BLaER1 (cell line): ENCODE data around the gene SUMF1.

Experiments used
- H3K27ac ChIP-seq: shearing (Covaris generic); formaldehyde crosslinking; 2 replicates; pipeline ENCODE4 v1.8.1; 2022
- H3K27me3 ChIP-seq: shearing (Covaris generic); formaldehyde crosslinking; 2 replicates; pipeline ENCODE4 v1.8.1; 2022
- H3K36me3 ChIP-seq: shearing (Covaris generic); formaldehyde crosslinking; 2 replicates; pipeline ENCODE4 v1.8.1; 2022
- H3K4me1 ChIP-seq: shearing (Covaris generic); formaldehyde crosslinking; 2 replicates; pipeline ENCODE4 v1.8.1; 2022
- H3K4me2 ChIP-seq: shearing (Covaris generic); formaldehyde crosslinking; 2 replicates; pipeline ENCODE4 v1.8.1; 2022
- H3K4me3 ChIP-seq: shearing (Covaris generic); formaldehyde crosslinking; 2 replicates; pipeline ENCODE4 v1.8.1; 2022
- H3K9ac ChIP-seq: shearing (Covaris generic); formaldehyde crosslinking; 2 replicates; pipeline ENCODE4 v1.8.1; 2022
- H3K9me3 ChIP-seq: shearing (Covaris generic); formaldehyde crosslinking; 2 replicates; pipeline ENCODE4 v1.8.1; 2022
- H4K20me1 ChIP-seq: shearing (Covaris generic); formaldehyde crosslinking; 2 replicates; pipeline ENCODE4 v1.8.1; 2022
- Cebpa-rat ChIP-seq: shearing (Covaris generic); IDR thresholded peaks from 2 replicates; pipeline ENCODE4 v1.8.1; 2022

SUMF1 gene

GRCh38 chr3:4492208-4493013, 25.3 kb upstream of the SUMF1 start:
- Histone ChIP-seq H3K9me3 (no peaks in the 10 kb centered on the region), H3K9ac (peak overlapping the region; percentile 80), H4K20me1 (no peaks in the 10 kb centered on the region), H3K4me2 (peak overlapping the region; percentile 97), H3K27ac (peak overlapping the region; percentile 66), H3K4me3 (peak overlapping the region; percentile 84), H3K27me3 (no peaks in the 10 kb centered on the region), H3K4me1 (peaks cover 35% of the 10 kb centered on the region), H3K36me3 (no peaks in the 10 kb centered on the region)
- no peak for TF ChIP-seq Cebpa-rat

- Histone ChIP-seq H3K9me3 (no peaks in the 10 kb centered on the region), H4K20me1 (no peaks in the 10 kb centered on the region), H3K27me3 (no peaks in the 10 kb centered on the region), H3K4me1 (peaks cover 35% of the 10 kb centered on the region), H3K4me3 (peak overlapping the region; percentile 84), H3K4me2 (peak overlapping the region; percentile 97), H3K27ac (no peak overlapping the region), H3K9ac (peak overlapping the region; percentile 80; the same call in 1 of the 2 replicates), H3K36me3 (no peaks in the 10 kb centered on the region)
- no peak for TF ChIP-seq Cebpa-rat
Observed at GRCh38 chr3:4491855-4492207, 24.8 kb upstream of the SUMF1 start.

DNA sequence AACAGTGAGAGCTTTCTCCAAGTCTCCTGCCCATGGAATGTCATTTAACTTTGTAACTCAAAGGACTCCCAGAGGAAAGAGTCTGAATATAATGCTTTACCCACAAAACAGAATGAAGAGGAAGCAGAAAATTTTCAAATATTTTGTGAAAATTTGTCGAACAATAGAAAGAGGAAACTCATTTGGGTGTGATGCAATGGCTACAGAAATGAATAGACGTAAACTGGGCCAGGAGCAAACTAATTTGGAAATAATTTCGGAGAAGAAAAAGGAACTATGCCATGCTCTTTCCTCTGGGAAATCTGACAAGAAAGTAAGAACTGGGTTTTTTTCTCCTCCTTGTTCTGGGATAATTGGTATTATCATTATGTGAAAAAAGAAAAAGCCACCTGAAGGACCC, 11.2 kb upstream of the SUMF1 start:
- Histone ChIP-seq H3K4me1 (no peaks in the 10 kb centered on the region), H4K20me1 (no peaks in the 10 kb centered on the region), H3K9ac (no peak overlapping the region), H3K4me2 (no peak overlapping the region), H3K27ac (no peak overlapping the region), H3K4me3 (no peak overlapping the region), H3K36me3 (no peaks in the 10 kb centered on the region), H3K27me3 (no peaks in the 10 kb centered on the region), H3K9me3 (no peaks in the 10 kb centered on the region)
- no peak for TF ChIP-seq Cebpa-rat

GRCh38 chr3:4476496-4476895, 9.4 kb upstream of the SUMF1 start:
- TF ChIP-seq Cebpa-rat = no peak
- Histone ChIP-seq H3K9me3 (no peaks in the 10 kb centered on the region), H3K27me3 (no peaks in the 10 kb centered on the region)

GRCh38 chr3:4475804-4476203, 8.7 kb upstream of the SUMF1 start:
- Histone ChIP-seq H3K36me3 (no peaks in the 10 kb centered on the region), H3K4me1 (no peaks in the 10 kb centered on the region), H3K4me3 (no peak overlapping the region), H3K27me3 (no peaks in the 10 kb centered on the region), H4K20me1 (no peaks in the 10 kb centered on the region), H3K9me3 (no peaks in the 10 kb centered on the region), H3K27ac (no peak overlapping the region), H3K4me2 (no peak overlapping the region), H3K9ac (no peak overlapping the region)
- TF ChIP-seq Cebpa-rat = no peak

More at GRCh38 chr3:4476496-4476895, 9.4 kb upstream of the SUMF1 start:
- no peaks in the 10 kb centered on the region for H4K20me1 ChIP-seq
- no peak overlapping the region for H3K4me3 ChIP-seq
- H3K27ac ChIP-seq = no peak overlapping the region
- no peak overlapping the region for H3K4me2 ChIP-seq
- no peaks in the 10 kb centered on the region for H3K4me1 ChIP-seq
- no peak overlapping the region for H3K9ac ChIP-seq
- H3K36me3 ChIP-seq = no peaks in the 10 kb centered on the region

DNA sequence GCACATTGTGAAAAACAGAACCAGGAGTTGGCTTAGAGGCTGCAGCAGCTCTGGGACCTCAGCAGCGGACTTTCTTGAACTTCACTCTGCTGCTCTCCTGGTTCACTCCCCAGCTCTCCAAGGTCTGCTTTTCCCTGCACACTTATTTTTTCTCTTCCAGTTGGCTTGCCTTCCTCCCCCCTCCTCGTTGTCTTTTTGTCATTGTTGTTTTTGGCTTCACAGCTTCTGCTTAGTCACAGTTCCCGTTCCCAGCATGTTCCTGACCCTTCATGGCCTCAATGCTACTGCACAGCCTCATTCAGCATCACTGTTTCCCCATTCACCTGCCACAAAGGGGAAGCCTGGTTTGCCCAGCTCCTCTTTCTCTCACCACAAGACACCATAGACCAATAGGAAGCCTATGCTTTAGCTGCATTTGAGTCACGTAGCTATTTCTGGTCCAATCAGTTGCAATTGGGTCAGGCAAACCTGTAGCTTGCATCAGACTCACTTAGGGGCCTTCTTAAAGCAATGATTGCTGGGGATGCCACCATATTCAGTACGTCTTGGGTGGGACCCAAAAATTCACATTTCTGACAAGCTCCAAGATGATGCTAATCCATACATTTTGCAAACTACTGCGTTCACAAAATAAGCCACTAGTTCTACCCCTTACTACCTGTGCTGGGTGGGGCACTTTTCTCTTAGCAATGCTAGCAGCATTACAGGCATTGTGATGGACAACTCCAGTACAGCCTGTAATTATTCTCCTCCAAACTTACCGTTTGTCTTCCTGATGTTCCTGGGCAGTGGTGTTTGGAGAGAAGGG, 7.8 kb upstream of the SUMF1 start:
- H3K27ac ChIP-seq = no peak overlapping the region
- no peaks in the 10 kb centered on the region for H3K9me3 ChIP-seq
- no peaks in the 10 kb centered on the region for H3K36me3 ChIP-seq
- H3K9ac ChIP-seq = no peak overlapping the region
- no peak for TF ChIP-seq Cebpa-rat
- no peak overlapping the region for H3K4me3 ChIP-seq
- no peak overlapping the region for H3K4me2 ChIP-seq
- no peaks in the 10 kb centered on the region for H3K27me3 ChIP-seq
- no peaks in the 10 kb centered on the region for H4K20me1 ChIP-seq
- no peaks in the 10 kb centered on the region for H3K4me1 ChIP-seq

DNA sequence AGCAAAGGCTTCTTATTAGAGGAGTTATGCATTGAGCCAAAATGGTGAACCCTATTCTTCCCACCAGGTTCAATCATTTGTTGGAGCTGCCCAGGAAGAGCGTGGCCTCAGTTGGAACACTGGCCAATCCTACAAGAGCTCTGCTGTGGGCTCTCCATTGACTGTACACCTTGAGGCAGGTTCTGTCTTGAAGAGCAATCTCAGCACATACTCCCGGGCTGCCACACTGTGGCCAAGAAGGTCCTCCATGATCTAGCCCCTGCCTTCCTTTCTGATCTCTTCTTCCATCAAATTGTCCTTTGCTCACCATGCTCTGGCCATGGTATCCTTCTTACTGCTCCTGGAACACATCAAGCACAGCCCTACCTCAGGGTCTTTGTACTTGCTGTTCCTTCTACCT, 5.7 kb upstream of the SUMF1 start:
- H3K4me3 ChIP-seq = no peak overlapping the region
- TF ChIP-seq Cebpa-rat = no peak
- H3K4me2 ChIP-seq = no peak overlapping the region
- no peak overlapping the region for H3K27ac ChIP-seq
- H3K4me1 ChIP-seq = no peaks in the 10 kb centered on the region
- H3K9ac ChIP-seq = no peak overlapping the region
- H3K9me3 ChIP-seq = no peaks in the 10 kb centered on the region
- H4K20me1 ChIP-seq = no peaks in the 10 kb centered on the region
- no peaks in the 10 kb centered on the region for H3K36me3 ChIP-seq
- no peaks in the 10 kb centered on the region for H3K27me3 ChIP-seq

DNA sequence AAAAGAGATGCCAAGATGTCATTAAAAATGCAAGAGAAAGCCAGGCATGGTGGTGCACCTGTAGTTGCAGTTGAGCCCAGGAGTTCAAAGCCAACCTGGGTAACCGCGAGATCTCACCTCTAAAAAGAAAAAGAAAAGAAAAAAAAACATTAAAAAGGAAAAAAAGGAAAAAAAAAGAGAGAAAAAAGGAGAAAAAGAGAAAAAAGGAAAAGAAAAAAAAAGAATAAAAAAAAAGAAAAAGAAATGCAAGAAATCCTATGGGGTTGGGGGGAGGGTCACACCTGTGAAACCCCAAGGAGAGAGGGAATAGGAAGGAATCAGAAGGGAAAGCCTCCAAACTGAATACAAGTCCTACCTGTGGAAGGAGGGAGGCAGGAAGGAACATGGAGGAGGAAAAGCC, 5.2 kb upstream of the SUMF1 start:
- Histone ChIP-seq H3K27me3 (no peaks in the 10 kb centered on the region), H4K20me1 (no peaks in the 10 kb centered on the region), H3K9ac (no peak overlapping the region), H3K9me3 (no peaks in the 10 kb centered on the region), H3K4me2 (no peak overlapping the region), H3K4me3 (no peak overlapping the region), H3K27ac (no peak overlapping the region), H3K36me3 (no peaks in the 10 kb centered on the region), H3K4me1 (peaks cover 4% of the 10 kb centered on the region; the same call in 1 of the 2 replicates)
- no peak for TF ChIP-seq Cebpa-rat

- Histone ChIP-seq H3K27me3 (no peaks in the 10 kb centered on the region), H3K4me2 (no peak overlapping the region), H3K36me3 (no peaks in the 10 kb centered on the region), H3K4me1 (peaks cover 4% of the 10 kb centered on the region; the same call in 1 of the 2 replicates), H4K20me1 (no peaks in the 10 kb centered on the region), H3K9me3 (no peaks in the 10 kb centered on the region), H3K9ac (no peak overlapping the region), H3K27ac (no peak overlapping the region), H3K4me3 (no peak overlapping the region)
- TF ChIP-seq Cebpa-rat = no peak
Observed at GRCh38 chr3:4471907-4472306, 4.8 kb upstream of the SUMF1 start.

DNA sequence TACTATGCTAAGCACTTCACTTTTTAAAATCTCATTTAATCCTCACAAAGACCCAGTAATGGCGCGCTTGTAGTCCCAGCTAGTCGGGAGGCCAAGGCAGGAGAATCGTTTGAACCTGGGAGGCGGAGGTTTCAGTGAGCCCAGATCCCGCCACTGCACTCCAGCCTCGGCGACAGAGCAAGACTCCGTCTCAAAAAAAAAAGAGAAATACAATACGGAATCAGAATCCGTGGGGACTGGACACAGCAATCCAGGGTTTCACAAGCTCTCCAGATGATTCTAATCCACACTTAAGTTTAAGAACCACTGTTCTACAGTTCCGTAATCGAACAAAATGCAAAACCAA, 426 bp upstream of the SUMF1 start:
- TF ChIP-seq Cebpa-rat = no peak
- no peaks in the 10 kb centered on the region for H3K27me3 ChIP-seq
- no peaks in the 10 kb centered on the region for H4K20me1 ChIP-seq
- H3K36me3 ChIP-seq = no peaks in the 10 kb centered on the region
- peaks cover 15% of the 10 kb centered on the region for H3K4me1 ChIP-seq
- H3K4me2 ChIP-seq = peak overlapping the region; percentile 81
- no peaks in the 10 kb centered on the region for H3K9me3 ChIP-seq
- H3K9ac ChIP-seq = peak overlapping the region; percentile 88
- peak overlapping the region; percentile 88 for H3K4me3 ChIP-seq
- H3K27ac ChIP-seq = peak overlapping the region; percentile 85
